ENCODE results near the gene CYS1. TPM values are rescaled to one million over a fixed set of nuclear protein-coding genes. Genes with fewer than 3 reads are reported as not detected.

CYS1 gene
- total RNA-seq, 1 experiment from 2014 or later, result 3.7 TPM

DNA sequence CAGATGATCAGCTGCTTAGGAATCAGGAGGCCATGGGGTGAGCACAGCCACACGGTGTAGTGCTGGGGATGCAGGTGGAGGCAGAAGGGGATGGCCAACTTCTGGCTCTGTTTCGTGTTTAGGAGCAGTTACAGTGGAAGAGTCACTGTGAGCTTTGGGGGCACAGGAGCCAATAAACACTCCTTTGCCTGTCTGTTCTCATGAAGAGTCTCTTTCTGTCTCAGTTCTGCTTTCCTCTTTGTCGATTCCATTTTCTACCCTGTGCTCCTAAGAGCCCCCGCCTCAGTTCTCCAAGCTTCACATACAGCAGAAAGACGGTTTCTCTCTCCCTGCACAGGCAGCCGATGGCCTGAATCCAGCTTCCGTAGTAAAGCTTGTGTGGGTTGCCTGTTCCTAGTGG, 21.3 kb upstream of the CYS1 start:
- Histone ChIP-seq H3K27ac (ENCODE audit: low read depth, low read length) (no peak overlapping the region), H3K4me2 (ENCODE audit: low read length) (no peak overlapping the region), H4K20me1 (ENCODE audit: insufficient read depth) (no peaks in the 10 kb centered on the region), H3K27me3 (ENCODE audit: insufficient read depth, low read length) (no peaks in the 10 kb centered on the region), H3K4me1 (ENCODE audit: control insufficient read depth in 1 of 2, insufficient read depth in 2 of 2, low read length in 2 of 2) (peaks cover 6 to 20% of the 10 kb centered on the region in 2 experiments; a peak in 3 of 4 replicates), H2AFZ (ENCODE audit: low read depth, low read length, poor library complexity, severe bottlenecking) (no peak overlapping the region), H3K9me3 (ENCODE audit: control insufficient read depth in 1 of 2, insufficient read depth in 1 of 2, low read depth in 1 of 2, low read length in 2 of 2) (no peaks in the 10 kb centered on the region), H3K9me2 (ENCODE audit: insufficient read depth) (no peaks in the 10 kb centered on the region), H3K36me3 (ENCODE audit: control insufficient read depth in 1 of 2, insufficient read depth in 2 of 2, low read length in 2 of 2) (no peaks in the 10 kb centered on the region), H3K79me2 (ENCODE audit: insufficient read depth, low read length) (no peaks in the 10 kb centered on the region), H3K9ac (ENCODE audit: low read length) (no peak overlapping the region), H3K4me3 (replicated peaks in 1 of 2; ENCODE audit: low read depth in 1 of 2, low read length in 2 of 2) (no peak overlapping the region)
- BruUV-seq (replicated peaks), result no TSS peak
- RAD21 ChIA-PET (ENCODE audit: low non-redundant PET in 1 of 2, low total read pairs in 2 of 2, uncharacterized antibody in 2 of 2, unreplicated experiment in 2 of 2), result no interaction called here
- POLR2A ChIA-PET, result no interaction called here
- no peak for DNase-seq (ENCODE audit: low read depth, low spot score)
- CTCF ChIA-PET, result interaction anchor here (1.4 to 2.4 kb wide), 2 partner anchors 29 to 307 kb away, joined by 3 to 7 read pairs; no protein-coding TSS in a partner anchor
- TF ChIP-seq CBX3 (IDR thresholded peaks at IDR 0.05; ENCODE audit: low read depth) (no peak), YY1 (IDR thresholded peaks at IDR 0.05; ENCODE audit: extremely low read depth, insufficient replicate concordance, low read depth, low read length) (no peak), POLR2AphosphoS5 (IDR thresholded peaks at IDR 0.05; ENCODE audit: low read depth, low read length) (no peak), RAD21 (IDR thresholded peaks at IDR 0.05; ENCODE audit: low read depth) (no peak), EGR1 (IDR thresholded peaks at IDR 0.05; ENCODE audit: low read depth) (no peak), ZNF274 (IDR thresholded peaks at IDR 0.05; ENCODE audit: low read depth, low read length) (no peak), TCF7L2 (IDR thresholded peaks at IDR 0.05; ENCODE audit: borderline replicate concordance, extremely low read depth, insufficient read depth, insufficient read length) (no peak)
- TF ChIP-seq, protein P1, sequence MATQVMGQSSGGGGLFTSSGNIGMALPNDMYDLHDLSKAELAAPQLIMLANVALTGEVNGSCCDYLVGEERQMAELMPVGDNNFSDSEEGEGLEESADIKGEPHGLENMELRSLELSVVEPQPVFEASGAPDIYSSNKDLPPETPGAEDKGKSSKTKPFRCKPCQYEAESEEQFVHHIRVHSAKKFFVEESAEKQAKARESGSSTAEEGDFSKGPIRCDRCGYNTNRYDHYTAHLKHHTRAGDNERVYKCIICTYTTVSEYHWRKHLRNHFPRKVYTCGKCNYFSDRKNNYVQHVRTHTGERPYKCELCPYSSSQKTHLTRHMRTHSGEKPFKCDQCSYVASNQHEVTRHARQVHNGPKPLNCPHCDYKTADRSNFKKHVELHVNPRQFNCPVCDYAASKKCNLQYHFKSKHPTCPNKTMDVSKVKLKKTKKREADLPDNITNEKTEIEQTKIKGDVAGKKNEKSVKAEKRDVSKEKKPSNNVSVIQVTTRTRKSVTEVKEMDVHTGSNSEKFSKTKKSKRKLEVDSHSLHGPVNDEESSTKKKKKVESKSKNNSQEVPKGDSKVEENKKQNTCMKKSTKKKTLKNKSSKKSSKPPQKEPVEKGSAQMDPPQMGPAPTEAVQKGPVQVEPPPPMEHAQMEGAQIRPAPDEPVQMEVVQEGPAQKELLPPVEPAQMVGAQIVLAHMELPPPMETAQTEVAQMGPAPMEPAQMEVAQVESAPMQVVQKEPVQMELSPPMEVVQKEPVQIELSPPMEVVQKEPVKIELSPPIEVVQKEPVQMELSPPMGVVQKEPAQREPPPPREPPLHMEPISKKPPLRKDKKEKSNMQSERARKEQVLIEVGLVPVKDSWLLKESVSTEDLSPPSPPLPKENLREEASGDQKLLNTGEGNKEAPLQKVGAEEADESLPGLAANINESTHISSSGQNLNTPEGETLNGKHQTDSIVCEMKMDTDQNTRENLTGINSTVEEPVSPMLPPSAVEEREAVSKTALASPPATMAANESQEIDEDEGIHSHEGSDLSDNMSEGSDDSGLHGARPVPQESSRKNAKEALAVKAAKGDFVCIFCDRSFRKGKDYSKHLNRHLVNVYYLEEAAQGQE (IDR thresholded peaks at IDR 0.05; ENCODE audit: low read depth), result no peak
- TF ChIP-seq, protein P2, sequence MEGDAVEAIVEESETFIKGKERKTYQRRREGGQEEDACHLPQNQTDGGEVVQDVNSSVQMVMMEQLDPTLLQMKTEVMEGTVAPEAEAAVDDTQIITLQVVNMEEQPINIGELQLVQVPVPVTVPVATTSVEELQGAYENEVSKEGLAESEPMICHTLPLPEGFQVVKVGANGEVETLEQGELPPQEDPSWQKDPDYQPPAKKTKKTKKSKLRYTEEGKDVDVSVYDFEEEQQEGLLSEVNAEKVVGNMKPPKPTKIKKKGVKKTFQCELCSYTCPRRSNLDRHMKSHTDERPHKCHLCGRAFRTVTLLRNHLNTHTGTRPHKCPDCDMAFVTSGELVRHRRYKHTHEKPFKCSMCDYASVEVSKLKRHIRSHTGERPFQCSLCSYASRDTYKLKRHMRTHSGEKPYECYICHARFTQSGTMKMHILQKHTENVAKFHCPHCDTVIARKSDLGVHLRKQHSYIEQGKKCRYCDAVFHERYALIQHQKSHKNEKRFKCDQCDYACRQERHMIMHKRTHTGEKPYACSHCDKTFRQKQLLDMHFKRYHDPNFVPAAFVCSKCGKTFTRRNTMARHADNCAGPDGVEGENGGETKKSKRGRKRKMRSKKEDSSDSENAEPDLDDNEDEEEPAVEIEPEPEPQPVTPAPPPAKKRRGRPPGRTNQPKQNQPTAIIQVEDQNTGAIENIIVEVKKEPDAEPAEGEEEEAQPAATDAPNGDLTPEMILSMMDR (IDR thresholded peaks at IDR 0.05 in 2 of 3, conservative IDR thresholded peaks at IDR 0.05 in 1 of 3; ENCODE audit: borderline replicate concordance in 1 of 3, insufficient read depth in 1 of 3, low read depth in 2 of 3, low read length in 2 of 3), result no peak
- intact Hi-C loops (cut with micrococcal nuclease), result no loop called here
- ATAC-seq, result no peak
